Hindlimb muscle (tissue), 1 donor: Measurements from ENCODE around the gene ADIG. TPM values are rescaled to one million over a fixed set of nuclear protein-coding genes. Genes with fewer than 3 reads are reported as not detected.

ENCODE experiments used
- DNase-seq: peaks from one replicate; pipeline ENCODE4 v3.0.0-alpha.2; 2013
- polyA plus RNA-seq: library from polyadenylated mRNA; unstranded; fragments of 120-200 nt; gene quantifications from one replicate; pipeline ENCODE4 v1.2.1, GENCODE V29; 2013; ENCODE audit not compliant: insufficient read length

ADIG gene
- polyA plus RNA-seq, 1 donor = not detected

- no peak for DNase-seq
These were observed 52.6 kb downstream of the ADIG start for GRCh38 chr20:38633577-38634093.

GRCh38 chr20:38635721-38636288, 54.8 kb downstream of the ADIG start:
- DNase-seq = no peak

Other genes starting within 250 kb of the ADIG start
- not detected for gene LBP, start 234.7 kb upstream of the ADIG start, polyA plus RNA-seq
- 21.4 TPM for gene SNHG17, start 145.9 kb upstream of the ADIG start, polyA plus RNA-seq
- 20.4 TPM for gene RALGAPB, start 108.4 kb upstream of the ADIG start, polyA plus RNA-seq
- gene ARHGAP40, start 20.6 kb downstream of the ADIG start, polyA plus RNA-seq = 0.09 TPM
- gene SLC32A1, start 143.3 kb downstream of the ADIG start, polyA plus RNA-seq = not detected
- gene ACTR5, start 167.3 kb downstream of the ADIG start, polyA plus RNA-seq = 6.9 TPM
- 3.7 TPM for gene PPP1R16B, start 224.5 kb downstream of the ADIG start, polyA plus RNA-seq